Measurements from ENCODE around the gene PPP2R1B. TPM values are rescaled to one million over a fixed set of nuclear protein-coding genes. Genes with fewer than 3 reads are reported as not detected.

The PPP2R1B gene
- polyA plus RNA-seq, 2 donors: 6.3 to 9.5 TPM

- 21 to 27% methylated on average over 9 of the region's 9 CpGs for WGBS, 2 donors
- Histone ChIP-seq H3K27ac (ENCODE audit: low read depth in 2 of 2, low read length in 1 of 2) (no peak overlapping the region), H3K36me3 (ENCODE audit: control insufficient read depth in 2 of 2, insufficient read depth in 2 of 2, low read length in 1 of 2) (peaks cover 9 to 13% of the 10 kb centered on the region in 2 donors), H3K4me1 (ENCODE audit: control insufficient read depth in 2 of 2, insufficient read depth in 2 of 2, low read length in 1 of 2) (no peaks in the 10 kb centered on the region), H3K27me3 (ENCODE audit: control insufficient read depth in 1 of 2, insufficient read depth in 2 of 2, low read length in 2 of 2) (no peaks in the 10 kb centered on the region), H3K4me3 (ENCODE audit: low read depth in 1 of 2, low read length in 2 of 2) (no peak overlapping the region), H3K9me3 (ENCODE audit: control insufficient read depth in 2 of 2, insufficient read depth in 1 of 2, low read depth in 1 of 2, low read length in 1 of 2) (no peaks in the 10 kb centered on the region)
Measured at GRCh38 chr11:111707039-111707690, 59.0 kb downstream of the PPP2R1B start.

DNA sequence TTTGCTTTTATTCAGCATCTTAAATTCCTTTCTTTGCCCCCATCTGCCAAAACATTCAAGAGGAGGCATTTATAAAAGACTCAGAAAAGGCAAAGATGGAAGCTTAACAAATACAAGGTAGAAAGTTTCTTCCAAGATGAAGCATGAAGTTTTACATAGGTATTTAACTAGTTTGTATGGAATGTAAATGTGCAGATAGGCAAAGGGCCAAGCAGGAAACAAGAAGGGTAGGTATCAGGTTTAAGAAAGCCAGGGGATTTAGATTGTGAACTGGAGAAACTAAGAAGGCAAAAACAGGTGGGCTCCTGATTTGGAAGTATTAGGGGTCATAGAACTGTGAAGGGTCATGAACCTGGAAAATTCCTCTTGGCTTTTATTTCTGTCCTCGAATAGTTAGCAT, 62.6 kb downstream of the PPP2R1B start:
- no peaks in the 10 kb centered on the region for H3K9me3 ChIP-seq (ENCODE audit: control insufficient read depth in 2 of 2, insufficient read depth in 1 of 2, low read depth in 1 of 2, low read length in 1 of 2)
- 83 to 84% methylated on average over 1 of the region's 1 CpG for WGBS, 2 donors
- H3K4me1 ChIP-seq (ENCODE audit: control insufficient read depth in 2 of 2, insufficient read depth in 2 of 2, low read length in 1 of 2): no peaks in the 10 kb centered on the region
- H3K27me3 ChIP-seq (ENCODE audit: control insufficient read depth in 1 of 2, insufficient read depth in 2 of 2, low read length in 2 of 2): no peaks in the 10 kb centered on the region
- peaks cover 7 to 8% of the 10 kb centered on the region in 2 donors for H3K36me3 ChIP-seq (ENCODE audit: control insufficient read depth in 2 of 2, insufficient read depth in 2 of 2, low read length in 1 of 2)
- no peak overlapping the region for H3K4me3 ChIP-seq (ENCODE audit: low read depth in 1 of 2, low read length in 2 of 2)
- H3K27ac ChIP-seq (ENCODE audit: low read depth in 2 of 2, low read length in 1 of 2): no peak overlapping the region

- no peaks in the 10 kb centered on the region for H3K4me1 ChIP-seq (ENCODE audit: control insufficient read depth in 2 of 2, insufficient read depth in 2 of 2, low read length in 1 of 2)
- H3K36me3 ChIP-seq (ENCODE audit: control insufficient read depth in 2 of 2, insufficient read depth in 2 of 2, low read length in 1 of 2): peaks cover 7 to 8% of the 10 kb centered on the region in 2 donors
- no peaks in the 10 kb centered on the region for H3K9me3 ChIP-seq (ENCODE audit: control insufficient read depth in 2 of 2, insufficient read depth in 1 of 2, low read depth in 1 of 2, low read length in 1 of 2)
- H3K27ac ChIP-seq (ENCODE audit: low read depth in 2 of 2, low read length in 1 of 2): no peak overlapping the region
- 83 to 97% methylated on average over 5 of the region's 5 CpGs for WGBS, 2 donors
- H3K27me3 ChIP-seq (ENCODE audit: control insufficient read depth in 1 of 2, insufficient read depth in 2 of 2, low read length in 2 of 2): no peaks in the 10 kb centered on the region
- no peak overlapping the region for H3K4me3 ChIP-seq (ENCODE audit: low read depth in 1 of 2, low read length in 2 of 2)
Measured at GRCh38 chr11:111702623-111703022, 63.6 kb downstream of the PPP2R1B start.

DNA sequence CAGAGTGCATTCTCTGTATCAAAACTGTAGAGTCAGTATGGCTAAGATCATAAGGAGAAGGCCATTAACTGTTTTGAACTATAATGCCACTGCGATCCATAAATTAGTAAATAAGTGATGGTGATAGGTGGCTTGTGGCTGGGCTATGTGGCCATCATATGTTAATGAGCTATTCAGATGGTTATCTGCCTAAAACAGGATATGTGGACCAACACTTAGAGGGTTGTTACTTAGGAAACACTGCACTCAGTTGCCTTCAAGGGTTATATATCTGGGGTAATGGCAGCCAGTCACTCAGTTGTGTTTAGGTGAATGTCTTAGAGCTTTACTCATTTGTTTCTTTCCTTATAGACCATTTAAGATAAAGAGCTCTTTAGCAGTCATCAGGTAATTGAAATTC, 66.0 kb downstream of the PPP2R1B start:
- H3K4me1 ChIP-seq (ENCODE audit: control insufficient read depth in 2 of 2, insufficient read depth in 2 of 2, low read length in 1 of 2): no peaks in the 10 kb centered on the region
- H3K36me3 ChIP-seq (ENCODE audit: control insufficient read depth in 2 of 2, insufficient read depth in 2 of 2, low read length in 1 of 2): peaks cover 7 to 8% of the 10 kb centered on the region in 2 donors
- WGBS, 2 donors: 92 to 99% methylated on average over 1 of the region's 1 CpG
- H3K27ac ChIP-seq (ENCODE audit: low read depth in 2 of 2, low read length in 1 of 2): no peak overlapping the region
- no peak overlapping the region for H3K4me3 ChIP-seq (ENCODE audit: low read depth in 1 of 2, low read length in 2 of 2)
- H3K27me3 ChIP-seq (ENCODE audit: control insufficient read depth in 1 of 2, insufficient read depth in 2 of 2, low read length in 2 of 2): no peaks in the 10 kb centered on the region
- H3K9me3 ChIP-seq (ENCODE audit: control insufficient read depth in 2 of 2, insufficient read depth in 1 of 2, low read depth in 1 of 2, low read length in 1 of 2): no peaks in the 10 kb centered on the region

DNA sequence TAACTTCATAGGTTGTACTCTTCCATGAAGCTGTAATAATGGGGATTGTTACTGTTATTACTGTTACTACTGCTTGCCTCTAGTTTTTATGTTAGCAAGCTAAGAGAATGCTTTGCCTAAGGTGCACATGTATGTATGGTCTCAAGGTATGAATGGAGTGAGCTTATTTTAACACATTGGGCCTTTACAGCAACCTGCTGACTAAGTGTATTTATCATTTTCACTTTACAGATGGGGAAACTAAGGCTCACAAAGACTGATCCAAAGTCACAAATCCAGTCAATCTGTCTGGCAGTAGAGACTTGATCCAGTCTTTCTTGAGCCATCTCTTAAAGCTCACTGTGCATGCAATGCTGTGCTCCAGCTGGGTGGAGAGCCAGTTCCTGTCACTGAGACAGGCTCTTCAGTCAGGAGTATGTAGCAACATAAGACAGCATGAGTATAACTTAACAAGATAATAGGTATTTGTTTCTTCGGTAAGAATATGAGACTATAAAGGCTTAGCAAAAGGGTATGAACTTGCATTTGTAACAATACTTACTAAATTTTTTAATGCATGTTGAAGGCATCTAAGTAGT, 66.5 kb downstream of the PPP2R1B start:
- Histone ChIP-seq H3K27me3 (ENCODE audit: control insufficient read depth in 1 of 2, insufficient read depth in 2 of 2, low read length in 2 of 2) (no peaks in the 10 kb centered on the region), H3K27ac (ENCODE audit: low read depth in 2 of 2, low read length in 1 of 2) (no peak overlapping the region), H3K9me3 (ENCODE audit: control insufficient read depth in 2 of 2, insufficient read depth in 1 of 2, low read depth in 1 of 2, low read length in 1 of 2) (no peaks in the 10 kb centered on the region), H3K36me3 (ENCODE audit: control insufficient read depth in 2 of 2, insufficient read depth in 2 of 2, low read length in 1 of 2) (peaks cover 6 to 7% of the 10 kb centered on the region in 2 donors), H3K4me1 (ENCODE audit: control insufficient read depth in 2 of 2, insufficient read depth in 2 of 2, low read length in 1 of 2) (no peaks in the 10 kb centered on the region), H3K4me3 (ENCODE audit: low read depth in 1 of 2, low read length in 2 of 2) (no peak overlapping the region)
- WGBS, 2 donors: 95 to 100% methylated on average over 1 of the region's 1 CpG

- H3K4me3 ChIP-seq (ENCODE audit: low read depth in 1 of 2, low read length in 2 of 2): no peak overlapping the region
- H3K4me1 ChIP-seq (ENCODE audit: control insufficient read depth in 2 of 2, insufficient read depth in 2 of 2, low read length in 1 of 2): no peaks in the 10 kb centered on the region
- 94 to 96% methylated on average over 3 of the region's 3 CpGs for WGBS, 2 donors
- H3K9me3 ChIP-seq (ENCODE audit: control insufficient read depth in 2 of 2, insufficient read depth in 1 of 2, low read depth in 1 of 2, low read length in 1 of 2): no peaks in the 10 kb centered on the region
- H3K27me3 ChIP-seq (ENCODE audit: control insufficient read depth in 1 of 2, insufficient read depth in 2 of 2, low read length in 2 of 2): no peaks in the 10 kb centered on the region
- H3K36me3 ChIP-seq (ENCODE audit: control insufficient read depth in 2 of 2, insufficient read depth in 2 of 2, low read length in 1 of 2): peaks cover 3 to 5% of the 10 kb centered on the region in 2 donors
- H3K27ac ChIP-seq (ENCODE audit: low read depth in 2 of 2, low read length in 1 of 2): no peak overlapping the region
Measured at GRCh38 chr11:111698852-111699559, 67.2 kb downstream of the PPP2R1B start.

- WGBS, 2 donors: 78 to 87% methylated on average over 1 of the region's 1 CpG
- Histone ChIP-seq H3K9me3 (ENCODE audit: control insufficient read depth in 2 of 2, insufficient read depth in 1 of 2, low read depth in 1 of 2, low read length in 1 of 2) (no peaks in the 10 kb centered on the region), H3K4me1 (ENCODE audit: control insufficient read depth in 2 of 2, insufficient read depth in 2 of 2, low read length in 1 of 2) (no peaks in the 10 kb centered on the region), H3K27me3 (ENCODE audit: control insufficient read depth in 1 of 2, insufficient read depth in 2 of 2, low read length in 2 of 2) (no peaks in the 10 kb centered on the region), H3K27ac (ENCODE audit: low read depth in 2 of 2, low read length in 1 of 2) (no peak overlapping the region), H3K36me3 (ENCODE audit: control insufficient read depth in 2 of 2, insufficient read depth in 2 of 2, low read length in 1 of 2) (peaks cover 0 to 2% of the 10 kb centered on the region in 2 donors), H3K4me3 (ENCODE audit: low read depth in 1 of 2, low read length in 2 of 2) (no peak overlapping the region)
Measured at GRCh38 chr11:111697933-111698371, 68.2 kb downstream of the PPP2R1B start.

DNA sequence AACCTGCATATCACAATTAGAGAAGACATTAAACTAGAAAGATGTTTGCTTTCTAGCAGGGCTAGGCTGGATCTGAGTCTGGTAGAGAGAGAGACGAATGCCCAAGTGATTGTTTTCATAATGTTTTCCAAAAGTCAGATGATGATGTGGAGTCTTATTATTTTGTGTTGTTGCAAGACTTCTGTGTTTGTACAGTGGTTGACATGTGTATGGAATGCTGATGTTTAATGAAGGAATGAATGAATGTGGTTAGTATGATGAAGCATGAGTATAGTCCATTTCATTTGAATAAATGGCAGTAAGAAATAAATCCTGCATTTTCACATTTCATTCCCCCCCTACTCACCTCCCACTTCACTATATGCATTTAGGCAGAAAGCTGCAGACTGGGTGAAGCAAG, 69.6 kb downstream of the PPP2R1B start:
- H3K4me3 ChIP-seq (ENCODE audit: low read depth in 1 of 2, low read length in 2 of 2): no peak overlapping the region
- no peaks in the 10 kb centered on the region for H3K9me3 ChIP-seq (ENCODE audit: control insufficient read depth in 2 of 2, insufficient read depth in 1 of 2, low read depth in 1 of 2, low read length in 1 of 2)
- no peaks in the 10 kb centered on the region for H3K4me1 ChIP-seq (ENCODE audit: control insufficient read depth in 2 of 2, insufficient read depth in 2 of 2, low read length in 1 of 2)
- no peaks in the 10 kb centered on the region for H3K27me3 ChIP-seq (ENCODE audit: control insufficient read depth in 1 of 2, insufficient read depth in 2 of 2, low read length in 2 of 2)
- WGBS, 2 donors: 56 to 72% methylated on average over 1 of the region's 1 CpG
- no peak overlapping the region for H3K27ac ChIP-seq (ENCODE audit: low read depth in 2 of 2, low read length in 1 of 2)
- H3K36me3 ChIP-seq (ENCODE audit: control insufficient read depth in 2 of 2, insufficient read depth in 2 of 2, low read length in 1 of 2): no peaks in the 10 kb centered on the region

GRCh38 chr11:111694851-111695250, 71.3 kb downstream of the PPP2R1B start:
- Histone ChIP-seq H3K27me3 (ENCODE audit: control insufficient read depth in 1 of 2, insufficient read depth in 2 of 2, low read length in 2 of 2) (no peaks in the 10 kb centered on the region), H3K4me1 (ENCODE audit: control insufficient read depth in 2 of 2, insufficient read depth in 2 of 2, low read length in 1 of 2) (no peaks in the 10 kb centered on the region), H3K4me3 (ENCODE audit: low read depth in 1 of 2, low read length in 2 of 2) (no peak overlapping the region), H3K36me3 (ENCODE audit: control insufficient read depth in 2 of 2, insufficient read depth in 2 of 2, low read length in 1 of 2) (no peaks in the 10 kb centered on the region), H3K27ac (ENCODE audit: low read depth in 2 of 2, low read length in 1 of 2) (no peak overlapping the region), H3K9me3 (ENCODE audit: control insufficient read depth in 2 of 2, insufficient read depth in 1 of 2, low read depth in 1 of 2, low read length in 1 of 2) (no peaks in the 10 kb centered on the region)
- WGBS, 2 donors: 46 to 53% methylated on average over 4 of the region's 4 CpGs
